ENCODE data around the gene NCR1.

GRCh38 chr19:54928299-54928698, 22.4 kb downstream of the NCR1 start:
- TF ChIP-seq CTCF (IDR thresholded peaks at IDR 0.05) (no peak), POLR2A (IDR thresholded peaks at IDR 0.05) (no peak)

Data from prostate gland (tissue), 2 donors.